Hepatocyte (in vitro differentiated cells): ENCODE measurements around the gene PNMA6F.

Experiments
- CTCF ChIP-seq: fragments of 200-600 bp; sonication (generic); IDR thresholded peaks from 2 replicates; pipeline ENCODE4 v1.5.1; 2016; ENCODE audit warnings: antibody characterized with exemption, mild to moderate bottlenecking; ENCODE audit not compliant: poor library complexity
- EZH2 ChIP-seq: fragments of 200-600 bp; sonication (generic); IDR thresholded peaks from 2 replicates; pipeline ENCODE4 v1.6.1; 2016; ENCODE audit warnings: antibody characterized with exemption, mild to moderate bottlenecking, borderline replicate concordance
- EZH2phosphoT487 ChIP-seq: fragments of 200-600 bp; sonication (generic); IDR thresholded peaks from one replicate; pipeline ENCODE4 v1.6.1; 2018; ENCODE audit warnings: antibody characterized with exemption, mild to moderate bottlenecking, low read depth, moderate library complexity; ENCODE audit not compliant: unreplicated experiment, severe bottlenecking

DNA sequence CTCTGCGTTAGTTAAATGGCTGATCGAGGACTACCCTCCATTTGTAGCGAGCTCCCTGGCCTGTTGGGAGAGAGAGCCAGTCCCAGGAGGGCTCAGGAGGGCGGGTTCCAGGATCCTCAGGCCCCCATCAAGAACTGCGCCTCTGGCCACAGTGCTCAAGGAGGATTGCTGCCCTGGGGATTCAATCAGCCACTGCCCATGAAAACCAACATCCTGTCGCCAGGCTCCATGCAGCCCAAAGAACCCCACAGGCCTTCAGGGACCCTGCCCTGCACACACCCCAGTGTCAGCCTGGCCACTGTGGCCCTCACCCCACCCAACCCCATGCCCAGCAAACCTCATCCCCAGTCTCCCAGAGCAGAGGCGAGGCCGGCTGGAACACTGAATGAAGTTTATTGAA, 4.3 kb downstream of the PNMA6F start:
- TF ChIP-seq CTCF = no peak
- no peak for TF ChIP-seq EZH2
- no peak for TF ChIP-seq EZH2phosphoT487
